Smooth muscle cell (in vitro differentiated cells): ENCODE measurements around the gene KCNQ1. TPM values are rescaled to one million over a fixed set of nuclear protein-coding genes. Genes with fewer than 3 reads are reported as not detected.

Experiments
- DNase-seq: peaks from one replicate; lab custom pipeline; 2025; ENCODE audit not compliant: unreplicated experiment; lab: John Stamatoyannopoulos, UW
- H2AFZ ChIP-seq: fragments of 200-600 bp; sonication (generic); 2 replicates; pipeline ENCODE4 v1.6.0; 2016; ENCODE audit warnings: antibody characterized with exemption, low read depth, mild to moderate bottlenecking
- H3F3A ChIP-seq: fragments of 200-600 bp; sonication (generic); 2 replicates; pipeline ENCODE4 v1.6.0; 2017; ENCODE audit warnings: antibody characterized with exemption, low read depth
- H3K27ac ChIP-seq: fragments of 200-600 bp; sonication (generic); 2 replicates; pipeline ENCODE4 v1.5.1; 2016; ENCODE audit warnings: low read depth, mild to moderate bottlenecking
- H3K27me3 ChIP-seq: fragments of 200-600 bp; sonication (generic); 2 replicates; pipeline ENCODE4 v1.6.1; 2016; ENCODE audit warnings: low read depth, mild to moderate bottlenecking
- H3K36me3 ChIP-seq: fragments of 200-600 bp; sonication (generic); 2 replicates; pipeline ENCODE4 v1.5.1; 2016; ENCODE audit warnings: low read depth
- H3K4me1 ChIP-seq: fragments of 200-600 bp; sonication (generic); 2 replicates; pipeline ENCODE4 v1.5.1; 2016; ENCODE audit warnings: low read depth
- H3K4me2 ChIP-seq: fragments of 200-600 bp; sonication (generic); 2 replicates; pipeline ENCODE4 v1.6.0; 2016; ENCODE audit warnings: mild to moderate bottlenecking
- H3K4me3 ChIP-seq: fragments of 200-600 bp; sonication (generic); 2 replicates; pipeline ENCODE4 v1.5.1; 2016; ENCODE audit warnings: mild to moderate bottlenecking
- H3K79me2 ChIP-seq: fragments of 200-600 bp; sonication (generic); 2 replicates; pipeline ENCODE4 v1.6.0; 2016; ENCODE audit warnings: low read depth, mild to moderate bottlenecking
- H3K9ac ChIP-seq: fragments of 200-600 bp; sonication (generic); 2 replicates; pipeline ENCODE4 v1.6.0; 2016; ENCODE audit warnings: low read depth
- H3K9me3 ChIP-seq: fragments of 200-600 bp; sonication (generic); replicated peaks from 2 replicates; pipeline ENCODE4 v1.5.1; 2016; ENCODE audit warnings: low read depth
- H4K20me1 ChIP-seq: fragments of 200-600 bp; sonication (generic); 2 replicates; pipeline ENCODE4 v1.6.0; 2016; ENCODE audit warnings: low read depth
- WGBS: methylation state at CpG from one replicate; pipeline ENCODE4 v1.1.7; 2016; ENCODE audit warnings: low lambda C conversion rate; 5-methylcytosine and 5-hydroxymethylcytosine counted together
- polyA plus RNA-seq: library from polyadenylated mRNA; unstranded; fragments of >200 nt; fragmentation: Nextera tagmentation; extraction: Ambion mirVana; gene quantifications from 2 replicates; pipeline ENCODE4 v1.2.1, GENCODE V29; 2016
- total RNA-seq: library from RNA; depleted of rRNA; stranded (reverse); fragments of >200 nt; gene quantifications from 2 replicates; pipeline ENCODE4 v1.2.3, GENCODE V29; 2014
- TF ChIP-seq, protein P1 (sequence below): fragments of 200-600 bp; sonication (generic); IDR thresholded peaks from 2 replicates; pipeline ENCODE4 v1.5.1; 2017; ENCODE audit warnings: borderline replicate concordance, mild to moderate bottlenecking, antibody characterized with exemption; ENCODE audit not compliant: insufficient read depth, poor library complexity, severe bottlenecking

KCNQ1 gene
- total and polyA plus RNA-seq, 2 experiments from 2014 or later: 1.3 to 2.3 TPM

DNA sequence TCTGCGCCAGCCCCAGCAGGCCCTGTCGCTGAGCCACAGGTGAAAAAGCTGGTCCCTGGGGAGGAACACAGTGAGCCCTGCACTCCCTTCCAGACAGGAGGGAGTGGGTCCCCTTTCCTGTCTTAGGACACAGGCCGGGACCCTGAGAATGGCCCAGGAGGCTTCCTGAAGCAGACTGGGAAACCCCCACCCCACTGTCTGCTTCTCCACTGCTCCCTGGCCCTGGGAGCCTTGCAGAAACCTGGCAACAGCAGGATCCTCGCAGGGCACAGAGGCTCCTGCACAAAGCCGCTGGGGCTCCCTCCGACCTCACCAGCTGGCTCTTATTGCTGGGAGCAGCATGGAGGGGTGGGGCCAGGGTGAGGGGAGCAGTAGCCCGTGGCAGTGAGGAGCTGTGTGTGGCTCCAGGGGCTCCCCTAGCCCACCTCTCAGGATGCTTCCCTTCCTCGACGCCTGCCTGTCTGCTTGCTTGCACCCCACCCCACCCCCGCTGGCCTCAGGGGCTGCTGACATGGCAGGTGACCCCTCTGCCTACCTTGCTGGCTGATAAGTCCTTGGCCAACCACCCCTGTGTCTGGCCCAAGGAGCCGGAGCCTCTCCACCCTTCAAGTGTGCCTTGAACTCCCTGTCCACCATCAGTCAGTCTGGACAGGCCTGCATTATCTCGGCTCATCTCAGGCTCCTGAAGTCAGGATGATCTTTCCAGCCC is 327.1 kb downstream of the KCNQ1 start:
- H3K9ac ChIP-seq: no peak overlapping the region
- H3K4me3 ChIP-seq: no peak overlapping the region
- no peaks in the 10 kb centered on the region for H3K27me3 ChIP-seq
- no peaks in the 10 kb centered on the region for H3K9me3 ChIP-seq
- no peak overlapping the region for H3K4me2 ChIP-seq
- H3K27ac ChIP-seq: no peak overlapping the region
- no peak for DNase-seq
- H3K4me1 ChIP-seq: no peaks in the 10 kb centered on the region
- no peaks in the 10 kb centered on the region for H4K20me1 ChIP-seq
- no peaks in the 10 kb centered on the region for H3F3A ChIP-seq
- no peak overlapping the region for H2AFZ ChIP-seq
- TF ChIP-seq, protein P1, sequence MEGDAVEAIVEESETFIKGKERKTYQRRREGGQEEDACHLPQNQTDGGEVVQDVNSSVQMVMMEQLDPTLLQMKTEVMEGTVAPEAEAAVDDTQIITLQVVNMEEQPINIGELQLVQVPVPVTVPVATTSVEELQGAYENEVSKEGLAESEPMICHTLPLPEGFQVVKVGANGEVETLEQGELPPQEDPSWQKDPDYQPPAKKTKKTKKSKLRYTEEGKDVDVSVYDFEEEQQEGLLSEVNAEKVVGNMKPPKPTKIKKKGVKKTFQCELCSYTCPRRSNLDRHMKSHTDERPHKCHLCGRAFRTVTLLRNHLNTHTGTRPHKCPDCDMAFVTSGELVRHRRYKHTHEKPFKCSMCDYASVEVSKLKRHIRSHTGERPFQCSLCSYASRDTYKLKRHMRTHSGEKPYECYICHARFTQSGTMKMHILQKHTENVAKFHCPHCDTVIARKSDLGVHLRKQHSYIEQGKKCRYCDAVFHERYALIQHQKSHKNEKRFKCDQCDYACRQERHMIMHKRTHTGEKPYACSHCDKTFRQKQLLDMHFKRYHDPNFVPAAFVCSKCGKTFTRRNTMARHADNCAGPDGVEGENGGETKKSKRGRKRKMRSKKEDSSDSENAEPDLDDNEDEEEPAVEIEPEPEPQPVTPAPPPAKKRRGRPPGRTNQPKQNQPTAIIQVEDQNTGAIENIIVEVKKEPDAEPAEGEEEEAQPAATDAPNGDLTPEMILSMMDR: no peak
- H3K36me3 ChIP-seq: no peaks in the 10 kb centered on the region
- WGBS: 88% methylated on average over 12 of the region's 12 CpGs
- H3K79me2 ChIP-seq: no peaks in the 10 kb centered on the region

- no peak overlapping the region for H2AFZ ChIP-seq
- TF ChIP-seq, protein P1: no peak
Observed at GRCh38 chr11:2772544-2773031, 327.8 kb downstream of the KCNQ1 start.

GRCh38 chr11:2774173-2775082 is 329.6 kb downstream of the KCNQ1 start:
- no peak overlapping the region for H3K4me2 ChIP-seq
- TF ChIP-seq, protein P1: no peak
- no peaks in the 10 kb centered on the region for H3K27me3 ChIP-seq
- H3K4me3 ChIP-seq: no peak overlapping the region
- H3K4me1 ChIP-seq: peaks cover 5% of the 10 kb centered on the region
- H3K27ac ChIP-seq: no peak overlapping the region
- peaks cover under 1% of the 10 kb centered on the region for H3F3A ChIP-seq
- 94% methylated on average over 12 of the region's 13 CpGs for WGBS
- no peak overlapping the region for H3K9ac ChIP-seq
- no peaks in the 10 kb centered on the region for H3K79me2 ChIP-seq
- DNase-seq: no peak
- no peaks in the 10 kb centered on the region for H4K20me1 ChIP-seq
- H3K36me3 ChIP-seq: no peaks in the 10 kb centered on the region
- no peaks in the 10 kb centered on the region for H3K9me3 ChIP-seq
- H2AFZ ChIP-seq: no peak overlapping the region

More at GRCh38 chr11:2772544-2773031, 327.8 kb downstream of the KCNQ1 start:
- no peak overlapping the region for H3K9ac ChIP-seq
- H3K27me3 ChIP-seq: no peaks in the 10 kb centered on the region
- WGBS: 67% methylated on average over 7 of the region's 7 CpGs
- H3K4me3 ChIP-seq: no peak overlapping the region
- H3K36me3 ChIP-seq: no peaks in the 10 kb centered on the region
- no peaks in the 10 kb centered on the region for H3K9me3 ChIP-seq
- no peaks in the 10 kb centered on the region for H3F3A ChIP-seq
- H3K79me2 ChIP-seq: no peaks in the 10 kb centered on the region
- no peak for DNase-seq
- H3K4me2 ChIP-seq: no peak overlapping the region
- no peaks in the 10 kb centered on the region for H3K4me1 ChIP-seq
- H3K27ac ChIP-seq: no peak overlapping the region
- no peaks in the 10 kb centered on the region for H4K20me1 ChIP-seq
